Mesenteric fat pad (tissue), 1 donor: Measurements from ENCODE around the gene ZNF689. TPM values are rescaled to one million over a fixed set of nuclear protein-coding genes. Genes with fewer than 3 reads are reported as not detected.

Experiments
- DNase-seq: peaks from one replicate; pipeline ENCODE4 v3.0.0-alpha.2; 2020; ENCODE audit warnings: low spot score
- total RNA-seq: library from RNA; stranded (reverse); fragmentation: NEBNext Ultra II Directional; extraction: Animal tissue kit (Norgen Biotek cat#: 25700); gene quantifications from one replicate; pipeline ENCODE4 v1.2.1, GENCODE V29; 2021
- donor health status: DM: yes; HTN: yes; CAD: no.

The ZNF689 gene
- total RNA-seq, 1 donor from 2014 or later: 5.9 TPM

- no peak for DNase-seq
These were observed 43.7 kb downstream of the ZNF689 start for GRCh38 chr16:30566531-30566930.

GRCh38 chr16:30565984-30566383, 44.2 kb downstream of the ZNF689 start:
- DNase-seq: no peak

GRCh38 chr16:30565526-30565925, 44.7 kb downstream of the ZNF689 start:
- no peak for DNase-seq

DNA sequence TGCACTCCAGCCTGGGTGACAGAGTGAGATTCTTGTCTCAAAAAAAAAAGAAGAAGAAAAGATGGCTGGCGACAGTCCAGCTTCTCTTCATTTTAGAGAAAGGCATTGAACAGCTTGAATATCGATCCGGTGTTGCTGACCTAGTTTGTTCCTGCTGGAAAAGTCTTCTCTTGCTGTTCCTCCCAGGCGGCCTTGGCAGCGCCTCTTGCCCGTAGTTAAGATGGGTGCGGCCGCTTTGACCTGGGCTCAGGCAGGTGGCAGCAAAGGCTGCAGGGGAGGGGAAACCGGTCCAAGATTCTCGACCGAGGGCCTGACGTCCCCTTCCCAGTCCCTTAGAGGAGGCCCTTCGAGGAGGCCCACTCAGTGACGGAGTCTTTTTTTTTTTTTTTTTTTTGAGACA, 48.2 kb downstream of the ZNF689 start:
- no peak for DNase-seq

DNA sequence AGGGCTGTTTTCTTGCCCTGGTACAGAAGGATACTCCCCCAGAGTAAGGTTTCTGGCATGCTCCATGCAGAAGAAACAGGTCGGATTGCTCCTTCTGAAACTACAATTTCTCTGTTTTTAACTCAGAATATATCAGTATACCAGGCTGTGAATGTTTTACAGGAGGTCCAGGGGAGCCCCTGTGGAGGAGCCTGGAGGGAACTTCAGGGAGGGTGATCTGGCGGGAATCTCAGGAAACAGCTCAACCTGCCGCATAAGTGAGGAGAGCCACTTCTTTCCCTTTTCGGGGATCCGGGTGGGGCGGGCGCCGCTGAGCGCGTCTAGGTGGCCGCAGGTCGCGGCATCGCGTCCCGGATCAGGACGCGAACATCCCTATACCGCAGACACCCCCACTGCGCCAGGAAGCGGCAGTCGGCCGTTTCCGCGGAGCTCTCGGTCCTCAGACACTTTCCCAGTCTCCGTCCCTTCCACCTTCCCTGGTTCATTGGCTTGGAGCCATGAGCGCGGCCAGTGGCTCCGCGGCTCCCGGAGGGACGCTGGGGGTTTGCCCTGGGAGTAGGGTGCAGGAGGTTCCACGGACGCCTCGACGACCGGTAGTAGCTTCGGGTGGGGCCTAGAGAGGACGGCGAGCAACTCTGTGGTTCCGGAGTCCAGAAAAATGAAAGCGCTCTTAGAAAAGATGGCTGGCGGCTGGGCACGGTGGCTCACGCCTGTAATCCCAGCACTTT, 48.9 kb downstream of the ZNF689 start:
- no peak for DNase-seq

- DNase-seq: no peak
These were observed 50.5 kb downstream of the ZNF689 start for GRCh38 chr16:30559690-30560089.

DNA sequence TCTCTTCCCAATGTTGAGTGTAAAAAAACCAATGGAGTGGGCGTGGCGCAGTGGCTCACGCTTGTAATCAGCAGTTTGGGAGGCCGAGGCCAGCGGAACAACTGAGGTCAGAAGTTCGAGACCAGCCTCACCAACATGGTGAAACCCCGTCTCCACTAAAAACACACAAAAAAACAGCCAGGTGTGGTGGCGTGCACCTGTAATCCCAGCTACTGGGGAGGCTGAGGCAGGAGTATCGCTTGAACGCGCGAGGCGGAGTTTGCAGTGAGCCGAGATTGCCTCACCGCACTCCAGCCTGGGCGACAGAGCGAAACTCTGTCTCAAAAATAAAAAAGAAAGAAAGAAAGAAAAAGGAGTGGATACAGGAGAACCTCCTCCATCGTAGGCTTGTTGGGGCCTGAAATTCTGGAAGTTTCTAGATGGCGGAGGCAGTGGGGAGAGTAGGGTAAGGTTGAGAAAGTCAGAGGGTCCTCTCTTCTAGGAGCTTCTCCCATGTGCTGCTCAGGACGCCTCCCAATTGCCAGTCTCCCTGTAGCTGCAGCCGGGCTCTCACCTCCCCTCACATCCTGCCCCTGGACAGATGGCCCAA, 51.3 kb downstream of the ZNF689 start:
- DNase-seq: no peak

DNA sequence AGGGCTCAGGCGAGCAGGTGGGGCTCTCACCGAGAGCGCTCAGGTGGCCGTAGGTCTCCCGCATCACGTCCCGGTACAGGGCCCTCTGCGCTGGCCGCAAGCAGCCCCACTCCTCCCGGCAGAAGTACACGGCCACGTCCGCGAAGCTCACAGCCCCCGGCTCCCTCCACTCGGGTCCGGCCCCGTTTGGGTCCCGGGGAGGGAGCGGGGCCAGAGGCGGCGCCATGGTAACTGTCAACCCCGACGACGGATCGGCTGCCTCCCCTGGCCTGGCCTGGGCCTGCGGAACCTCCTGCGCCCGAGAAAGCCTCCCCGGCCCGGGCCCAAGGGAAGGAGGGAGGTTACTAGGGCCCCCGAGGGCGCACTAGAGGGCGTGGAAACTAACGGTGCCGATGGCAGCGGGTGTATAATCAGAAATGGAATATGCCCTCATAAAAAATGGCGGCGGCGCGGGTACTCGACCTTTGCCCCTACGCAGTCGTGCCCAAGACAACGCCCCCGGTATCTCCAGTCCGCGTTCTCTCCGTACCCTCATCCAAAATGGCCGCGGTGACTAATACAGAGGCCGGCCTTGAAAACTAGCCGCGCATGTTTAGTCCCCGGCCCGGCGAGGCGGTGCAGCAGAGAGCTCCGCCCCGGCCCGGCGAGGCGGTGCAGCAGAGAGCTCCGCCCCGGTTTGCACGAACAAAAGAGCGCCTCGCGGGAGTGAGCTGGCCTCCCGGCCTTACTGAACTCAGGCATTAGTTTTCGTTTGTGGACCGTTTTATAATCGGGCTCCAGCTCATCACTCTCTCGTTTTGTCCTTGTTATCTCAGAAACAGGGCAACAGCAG, 52.0 kb downstream of the ZNF689 start, which contains the start of gene ZNF764:
Gene ZNF764 (minus strand): TSS at position 418 of the 832 bp plus-strand sequence. CDS start 192 bp downstream, at position 226.
- peak; percentile 98 for DNase-seq

DNA sequence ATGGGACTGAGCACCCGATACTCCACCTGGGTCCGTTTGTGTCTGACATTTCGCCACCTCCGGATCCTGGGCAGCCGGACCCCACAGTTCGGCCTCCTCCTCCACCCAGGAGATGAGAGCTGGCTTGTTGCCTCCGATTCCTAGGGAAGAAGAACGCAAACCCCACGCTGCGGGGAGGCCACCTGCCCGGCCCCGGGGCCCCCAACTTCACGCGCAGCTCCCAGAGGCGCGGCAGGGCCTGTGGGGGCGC, 52.6 kb downstream of the ZNF689 start:
- DNase-seq: no peak

GRCh38 chr16:30556125-30556473, 54.1 kb downstream of the ZNF689 start:
- DNase-seq: no peak

GRCh38 chr16:30555315-30556124, 54.7 kb downstream of the ZNF689 start:
- no peak for DNase-seq

DNA sequence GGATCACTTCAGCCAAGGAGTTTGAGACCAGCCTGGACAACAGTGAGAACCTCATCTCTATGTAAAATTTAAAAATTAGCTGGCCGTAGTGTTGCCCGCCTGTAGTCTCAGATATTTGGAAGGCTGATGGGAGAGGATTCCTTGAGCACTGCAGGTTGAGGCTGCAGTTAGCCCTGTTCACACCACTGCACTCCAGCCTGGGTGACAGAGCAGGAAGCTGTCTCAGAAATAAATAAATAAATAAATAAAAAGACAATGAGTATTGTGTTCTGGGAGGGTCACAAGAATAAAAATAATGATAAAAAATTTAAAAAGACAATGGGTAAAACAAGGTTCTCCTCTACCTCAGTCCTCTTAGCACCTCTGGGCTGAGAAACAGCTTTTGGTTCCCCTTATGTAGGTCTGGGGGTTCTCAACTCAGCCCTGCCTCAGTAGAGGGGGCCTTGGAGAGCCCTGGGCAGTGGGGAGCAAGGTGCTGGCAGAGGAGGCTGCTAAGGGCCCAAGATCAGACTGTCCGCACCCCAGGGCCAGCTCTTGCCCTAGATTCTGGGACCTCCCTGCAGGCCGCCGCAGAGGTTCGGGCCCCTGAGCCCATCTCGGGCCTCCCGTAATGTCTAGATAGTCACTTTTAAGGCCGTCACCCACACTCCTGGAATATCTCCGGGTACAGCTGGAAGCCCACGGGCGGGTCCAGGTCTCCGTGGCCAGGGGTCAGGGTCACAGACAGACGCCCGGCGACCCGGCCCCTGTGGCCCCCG, 55.5 kb downstream of the ZNF689 start:
- no peak for DNase-seq

- no peak for DNase-seq
These were observed 56.7 kb downstream of the ZNF689 start for GRCh38 chr16:30553393-30553899.

- no peak for DNase-seq
These were observed 57.2 kb downstream of the ZNF689 start for GRCh38 chr16:30552956-30553355.

Other genes starting within 250 kb of the ZNF689 start
- gene TBC1D10B, start 239.9 kb downstream of the ZNF689 start, total RNA-seq: 42.1 TPM
- not detected for gene MYL11, start 235.6 kb downstream of the ZNF689 start, total RNA-seq
- 2.3 TPM for gene SEPTIN1, start 227.8 kb downstream of the ZNF689 start, total RNA-seq
- 5.3 TPM for gene ZNF48, start 215.0 kb downstream of the ZNF689 start, total RNA-seq
- gene ZNF771, start 202.8 kb downstream of the ZNF689 start, total RNA-seq: 6.3 TPM
- 26.8 TPM for gene DCTPP1, start 180.4 kb downstream of the ZNF689 start, total RNA-seq
- 48.4 TPM for gene SEPHS2, start 164.5 kb downstream of the ZNF689 start, total RNA-seq
- gene ITGAL, start 137.6 kb downstream of the ZNF689 start, total RNA-seq: 6.8 TPM
- gene ZNF768, start 83.8 kb downstream of the ZNF689 start, total RNA-seq: 24.8 TPM
- 9.6 TPM for gene ZNF747, start 75.5 kb downstream of the ZNF689 start, total RNA-seq
- 5.9 TPM for gene ZNF764, start 52.0 kb downstream of the ZNF689 start, total RNA-seq
- gene ZNF688, start 38.7 kb downstream of the ZNF689 start, total RNA-seq: 12.1 TPM
- gene ZNF785, start 24.7 kb downstream of the ZNF689 start, total RNA-seq: 10.1 TPM
- gene PRR14, start 40.6 kb upstream of the ZNF689 start, total RNA-seq: 36.9 TPM
- 46.2 TPM for gene FBRS, start 48.0 kb upstream of the ZNF689 start, total RNA-seq
- 59.7 TPM for gene SRCAP, start 88.8 kb upstream of the ZNF689 start, total RNA-seq
- gene PHKG2, start 138.0 kb upstream of the ZNF689 start, total RNA-seq: 20.8 TPM
- 2.2 TPM for gene CFAP119, start 151.7 kb upstream of the ZNF689 start, total RNA-seq
- gene RNF40, start 151.9 kb upstream of the ZNF689 start, total RNA-seq: 97.5 TPM
- 10.4 TPM for gene ZNF629, start 176.8 kb upstream of the ZNF689 start, total RNA-seq